Keratinocyte (primary cell): ENCODE measurements around the gene MAP3K20. TPM values are rescaled to one million over a fixed set of nuclear protein-coding genes. Genes with fewer than 3 reads are reported as not detected.
"Not testable (repeated sequence)": the region's sequence is repeated elsewhere in the genome, so short reads cannot be mapped to it uniquely, and the experiment has no call there.

ENCODE experiments used
- DNase-seq: peaks from one replicate; pipeline ENCODE4 v3.0.0-alpha.2; 2011; ENCODE audit warnings: low read depth, missing footprints, low spot score
- FAIRE-seq: peaks from 2 replicates; lab custom pipeline; 2011; peaks lifted over from hg19 to GRCh38; lab: Jason Lieb, UNC
- H2AFZ ChIP-seq: 2 replicates; pipeline ENCODE4 v1.6.0; 2012; ENCODE audit warnings: low read length, control low read depth, inconsistent platforms; ENCODE audit not compliant: control insufficient read depth
- H3K27ac ChIP-seq: 2 replicates; pipeline ENCODE4 v1.5.1; 2011; ENCODE audit warnings: low read length; ENCODE audit not compliant: control insufficient read depth, insufficient read depth
- H3K27me3 ChIP-seq: 3 replicates; pipeline ENCODE4 v1.6.0; 2011; ENCODE audit warnings: low read length; ENCODE audit not compliant: control insufficient read depth, insufficient read depth; ENCODE audit errors: extremely low read depth
- H3K36me3 ChIP-seq, 2 experiments: 2 replicates in 1 of 2; 3 replicates in 1 of 2; pipeline ENCODE4 v1.5.1; 2011; ENCODE audit warnings: low read length in 2 of 2, mild to moderate bottlenecking in 1 of 2; ENCODE audit not compliant: control insufficient read depth in 2 of 2, insufficient read depth in 2 of 2; ENCODE audit errors: extremely low read depth in 1 of 2
- H3K4me1 ChIP-seq: 3 replicates; pipeline ENCODE4 v1.5.1; 2011; ENCODE audit warnings: low read length; ENCODE audit not compliant: control insufficient read depth, insufficient read depth; ENCODE audit errors: extremely low read depth
- H3K4me2 ChIP-seq: 3 replicates; pipeline ENCODE4 v1.6.0; 2011; ENCODE audit warnings: low read depth, low read length; ENCODE audit not compliant: control insufficient read depth, insufficient read depth; ENCODE audit errors: extremely low read depth
- H3K4me3 ChIP-seq, 3 experiments: fragments of 200-600 bp in 1 of 3; sonication (generic) in 1 of 3; 2 replicates in 2 of 3; 3 replicates in 1 of 3; pipeline ENCODE4 v1.5.1; 2011 to 2016; ENCODE audit warnings: low read length in 3 of 3, mild to moderate bottlenecking in 3 of 3, control low read depth in 2 of 3, inconsistent platforms in 1 of 3, low read depth in 1 of 3, mixed read lengths in 1 of 3, mixed run types in 1 of 3, moderate library complexity in 1 of 3; ENCODE audit not compliant: control insufficient read depth in 2 of 3, insufficient read depth in 2 of 3; ENCODE audit errors: extremely low read depth in 1 of 3
- H3K79me2 ChIP-seq: 2 replicates; pipeline ENCODE4 v1.6.0; 2012; ENCODE audit warnings: low read length; ENCODE audit not compliant: control insufficient read depth, insufficient read depth
- H3K9ac ChIP-seq: 3 replicates; pipeline ENCODE4 v1.6.0; 2011; ENCODE audit warnings: low read length; ENCODE audit not compliant: control insufficient read depth, insufficient read depth; ENCODE audit errors: extremely low read depth
- H3K9me1 ChIP-seq: 3 replicates; pipeline ENCODE4 v1.6.0; 2011; ENCODE audit warnings: low read length; ENCODE audit not compliant: control insufficient read depth, insufficient read depth; ENCODE audit errors: extremely low read depth
- H3K9me3 ChIP-seq: 2 replicates; pipeline ENCODE4 v1.5.1; 2012; ENCODE audit warnings: low read depth, low read length; ENCODE audit not compliant: control insufficient read depth
- H4K20me1 ChIP-seq: 3 replicates; pipeline ENCODE4 v1.6.0; 2011; ENCODE audit warnings: low read length; ENCODE audit not compliant: control insufficient read depth, insufficient read depth; ENCODE audit errors: extremely low read depth
- EZH2 ChIP-seq: IDR thresholded peaks from one replicate; pipeline ENCODE4 v1.6.1; 2012; ENCODE audit warnings: inconsistent platforms, mild to moderate bottlenecking, low read length, moderate library complexity
- dilution Hi-C: fragments of 300-500 bp; cut with MboI; formaldehyde crosslinking; loops from one replicate; pipeline ENCODE4 v1.7.0; 2020; ENCODE audit warnings: low sequenced_read_pairs; ENCODE audit not compliant: extremely low pct_ligation_motif_present
- polyA plus RNA-seq, 5 experiments: library from polyadenylated mRNA; depleted of rRNA in 3 of 5; stranded (reverse) in 3 of 5; stranded (forward) in 1 of 5; unstranded in 1 of 5; fragments of >200 nt; gene quantifications; 1 replicate in 1 of 5; 2 replicates in 3 of 5; 3 replicates in 1 of 5; pipeline versions ENCODE4 v1.2.1 to v1.2.3, GENCODE V29; 2011 to 2012; ENCODE audit warnings: missing spikeins in 2 of 5, low read depth in 1 of 5, low replicate concordance in 1 of 5
- TF ChIP-seq, protein P1 (sequence below), 3 experiments: IDR thresholded peaks in 1 of 3; conservative IDR thresholded peaks in 1 of 3; optimal IDR thresholded peaks in 1 of 3; 2 replicates in 2 of 3; 3 replicates in 1 of 3; pipeline versions ENCODE3 to v1.5.1; 2011; ENCODE audit warnings: low read length in 3 of 3, mild to moderate bottlenecking in 3 of 3, moderate library complexity in 2 of 3, control low read depth in 1 of 3, inconsistent platforms in 1 of 3; ENCODE audit not compliant: insufficient read depth in 2 of 3; ENCODE audit errors: extremely low read depth in 1 of 3

The MAP3K20 gene
- polyA plus RNA-seq, 1 donor (not counting 4 experiments of a cell fraction or from before 2014, with no cell fraction given) = 31.7 TPM

DNA sequence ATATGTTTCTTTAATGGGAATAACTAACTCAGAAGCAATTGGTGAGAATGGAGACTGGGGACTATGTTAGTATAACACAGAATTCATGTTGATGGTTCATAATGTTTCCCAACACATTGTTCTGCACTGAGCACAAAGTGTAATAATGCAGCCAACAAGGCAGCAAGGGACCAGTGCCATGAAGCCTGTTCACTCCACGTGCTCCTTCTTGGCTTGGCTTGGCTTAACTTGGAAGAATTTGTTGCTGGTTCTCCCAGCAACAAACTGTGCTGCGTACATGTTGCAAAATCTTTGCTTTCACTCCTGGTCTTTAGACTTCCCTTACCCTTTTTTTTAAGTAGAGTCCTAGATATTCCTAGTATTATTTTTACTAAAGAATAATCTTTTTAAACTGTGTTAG lies 129.7 kb downstream of the MAP3K20 start:
- Histone ChIP-seq H3K36me3 (peaks cover 0 to 3% of the 10 kb centered on the region in 2 experiments), H3K27me3 (no peaks in the 10 kb centered on the region), H3K9me3 (no peaks in the 10 kb centered on the region), H3K4me1 (peaks cover 3% of the 10 kb centered on the region), H3K9me1 (no peaks in the 10 kb centered on the region), H3K4me2 (no peak overlapping the region), H3K4me3 (no peak overlapping the region), H3K79me2 (no peaks in the 10 kb centered on the region), H4K20me1 (no peaks in the 10 kb centered on the region), H3K9ac (no peak overlapping the region), H2AFZ (no peak overlapping the region), H3K27ac (no peak overlapping the region)
- no peak for TF ChIP-seq EZH2
- TF ChIP-seq, protein P1, sequence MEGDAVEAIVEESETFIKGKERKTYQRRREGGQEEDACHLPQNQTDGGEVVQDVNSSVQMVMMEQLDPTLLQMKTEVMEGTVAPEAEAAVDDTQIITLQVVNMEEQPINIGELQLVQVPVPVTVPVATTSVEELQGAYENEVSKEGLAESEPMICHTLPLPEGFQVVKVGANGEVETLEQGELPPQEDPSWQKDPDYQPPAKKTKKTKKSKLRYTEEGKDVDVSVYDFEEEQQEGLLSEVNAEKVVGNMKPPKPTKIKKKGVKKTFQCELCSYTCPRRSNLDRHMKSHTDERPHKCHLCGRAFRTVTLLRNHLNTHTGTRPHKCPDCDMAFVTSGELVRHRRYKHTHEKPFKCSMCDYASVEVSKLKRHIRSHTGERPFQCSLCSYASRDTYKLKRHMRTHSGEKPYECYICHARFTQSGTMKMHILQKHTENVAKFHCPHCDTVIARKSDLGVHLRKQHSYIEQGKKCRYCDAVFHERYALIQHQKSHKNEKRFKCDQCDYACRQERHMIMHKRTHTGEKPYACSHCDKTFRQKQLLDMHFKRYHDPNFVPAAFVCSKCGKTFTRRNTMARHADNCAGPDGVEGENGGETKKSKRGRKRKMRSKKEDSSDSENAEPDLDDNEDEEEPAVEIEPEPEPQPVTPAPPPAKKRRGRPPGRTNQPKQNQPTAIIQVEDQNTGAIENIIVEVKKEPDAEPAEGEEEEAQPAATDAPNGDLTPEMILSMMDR (optimal IDR thresholded peaks at IDR 0.05 in 1 of 3, IDR thresholded peaks at IDR 0.05 in 1 of 3, conservative IDR thresholded peaks at IDR 0.05 in 1 of 3; ENCODE audit: extremely low read depth in 1 of 3, insufficient read depth in 2 of 3, low read length in 3 of 3) = no peak
- DNase-seq (no peak), FAIRE-seq (no peak)
- dilution Hi-C loops = no loop called here

DNA sequence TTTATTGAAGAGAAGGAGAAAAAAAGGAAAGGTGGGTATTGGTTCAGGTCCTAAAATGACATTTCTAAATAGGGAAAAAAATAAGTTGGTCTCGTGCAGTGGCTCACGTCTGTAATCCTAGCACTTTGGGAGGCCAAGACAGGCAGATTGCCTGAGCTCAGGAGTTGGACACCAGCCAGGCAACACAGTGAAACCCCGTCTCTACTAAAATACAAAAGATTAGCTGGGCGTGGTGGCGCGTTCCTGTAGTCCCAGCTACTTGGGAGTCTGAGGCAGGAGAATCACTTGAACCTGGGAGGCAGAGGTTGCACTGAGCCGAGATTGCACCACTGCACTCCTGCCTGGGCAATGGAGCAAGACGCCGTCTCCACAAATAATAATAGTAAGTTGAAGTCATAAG lies 131.5 kb downstream of the MAP3K20 start:
- H3K27ac ChIP-seq, H3K9me1 ChIP-seq, H3K27me3 ChIP-seq, DNase-seq, H3K79me2 ChIP-seq, H3K9ac ChIP-seq, H3K36me3 ChIP-seq, dilution Hi-C loops, H3K4me1 ChIP-seq, H2AFZ ChIP-seq, FAIRE-seq, H3K4me3 ChIP-seq, H3K9me3 ChIP-seq, H4K20me1 ChIP-seq, H3K4me2 ChIP-seq: not testable (repeated sequence)
